ENCODE results near the gene SNX24. TPM values are rescaled to one million over a fixed set of nuclear protein-coding genes. Genes with fewer than 3 reads are reported as not detected.

The SNX24 gene
- total RNA-seq, 1 experiment from 2014 or later, result 22.3 TPM

GRCh38 chr5:122835681-122836080 lies 9.7 kb upstream of the SNX24 start:
- Histone ChIP-seq H3K9me2 (ENCODE audit: insufficient read depth) (no peaks in the 10 kb centered on the region), H3K79me2 (ENCODE audit: low read depth) (no peaks in the 10 kb centered on the region), H3K4me2 (no peak overlapping the region), H3K4me3 (no peak overlapping the region), H3K27me3 (ENCODE audit: insufficient read depth, low read depth) (no peaks in the 10 kb centered on the region), H2AFZ (no peak overlapping the region), H4K20me1 (ENCODE audit: insufficient read depth) (no peaks in the 10 kb centered on the region), H3K36me3 (ENCODE audit: low read depth) (no peaks in the 10 kb centered on the region), H3K27ac (no peak overlapping the region), H3K9me3 (ENCODE audit: insufficient read depth, low read depth) (no peaks in the 10 kb centered on the region), H3K4me1 (replicated peaks; ENCODE audit: insufficient read depth) (no peaks in the 10 kb centered on the region), H3F3A (ENCODE audit: insufficient read depth, low read depth) (no peaks in the 10 kb centered on the region)
- CTCF ChIA-PET, result no interaction called here
- no peak for TF ChIP-seq EZH2 (IDR thresholded peaks at IDR 0.05; ENCODE audit: low read depth)
- TF ChIP-seq CTCF (conservative IDR thresholded peaks at IDR 0.05), result no peak
- no peak for DNase-seq
- intact Hi-C loops (cut with micrococcal nuclease; ENCODE audit: unreplicated experiment), result no loop called here
- POLR2A ChIA-PET (ENCODE audit: unreplicated experiment), result no interaction called here
- BruUV-seq (replicated peaks), result no TSS peak

- no TSS peak for BruUV-seq (replicated peaks)
- DNase-seq, result no peak
- no peaks in the 10 kb centered on the region for H3K9me2 ChIP-seq (ENCODE audit: insufficient read depth)
- H3K79me2 ChIP-seq (ENCODE audit: low read depth), result no peaks in the 10 kb centered on the region
- H3K27ac ChIP-seq, result no peak overlapping the region
- ChIA-PET CTCF (no interaction called here), POLR2A (ENCODE audit: unreplicated experiment) (no interaction called here)
- no peaks in the 10 kb centered on the region for H3K36me3 ChIP-seq (ENCODE audit: low read depth)
- H3K4me2 ChIP-seq, result no peak overlapping the region
- no peak overlapping the region for H2AFZ ChIP-seq
- intact Hi-C loops (cut with micrococcal nuclease; ENCODE audit: unreplicated experiment), result no loop called here
- TF ChIP-seq EZH2 (IDR thresholded peaks at IDR 0.05; ENCODE audit: low read depth) (no peak), CTCF (conservative IDR thresholded peaks at IDR 0.05) (no peak)
- no peaks in the 10 kb centered on the region for H3K27me3 ChIP-seq (ENCODE audit: insufficient read depth, low read depth)
- no peak overlapping the region for H3K4me3 ChIP-seq
- H3K9me3 ChIP-seq (ENCODE audit: insufficient read depth, low read depth), result no peaks in the 10 kb centered on the region
- no peaks in the 10 kb centered on the region for H3K4me1 ChIP-seq (replicated peaks; ENCODE audit: insufficient read depth)
- H4K20me1 ChIP-seq (ENCODE audit: insufficient read depth), result no peaks in the 10 kb centered on the region
- H3F3A ChIP-seq (ENCODE audit: insufficient read depth, low read depth), result no peaks in the 10 kb centered on the region
Measured at GRCh38 chr5:122836947-122837346, 8.5 kb upstream of the SNX24 start.

- Histone ChIP-seq H3K36me3 (ENCODE audit: low read depth) (no peaks in the 10 kb centered on the region), H3K27ac (no peak overlapping the region), H2AFZ (no peak overlapping the region), H3K9me2 (ENCODE audit: insufficient read depth) (no peaks in the 10 kb centered on the region), H3K9me3 (ENCODE audit: insufficient read depth, low read depth) (no peaks in the 10 kb centered on the region), H3K27me3 (ENCODE audit: insufficient read depth, low read depth) (no peaks in the 10 kb centered on the region), H3K79me2 (ENCODE audit: low read depth) (no peaks in the 10 kb centered on the region), H3K4me2 (no peak overlapping the region), H4K20me1 (ENCODE audit: insufficient read depth) (no peaks in the 10 kb centered on the region), H3K4me1 (replicated peaks; ENCODE audit: insufficient read depth) (peaks cover 13% of the 10 kb centered on the region), H3K4me3 (no peak overlapping the region), H3F3A (ENCODE audit: insufficient read depth, low read depth) (peaks cover 6% of the 10 kb centered on the region)
- ChIA-PET POLR2A (ENCODE audit: unreplicated experiment) (no interaction called here), CTCF (interaction anchor here (0.6 kb wide), 1 partner anchor 38 kb away, joined by 5 read pairs; no protein-coding TSS in a partner anchor)
- BruUV-seq (replicated peaks), result no TSS peak
- intact Hi-C loops (cut with micrococcal nuclease; ENCODE audit: unreplicated experiment), result loop anchor here (10.0 kb wide), 1 partner anchor 675 kb away; the partner anchor contains the start of gene CSNK1G3
- DNase-seq, result no peak
- no peak for TF ChIP-seq CTCF (conservative IDR thresholded peaks at IDR 0.05)
- TF ChIP-seq EZH2 (IDR thresholded peaks at IDR 0.05; ENCODE audit: low read depth), result no peak
Measured at GRCh38 chr5:122839731-122840130, 5.7 kb upstream of the SNX24 start.

All from PC-9 (cell line).